Measurements from ENCODE around the gene PLA1A.
"Not testable (repeated sequence)": the region's sequence is repeated elsewhere in the genome, so short reads cannot be mapped to it uniquely, and the experiment has no call there.

PLA1A gene

GRCh38 chr3:119665954-119666559, 68.4 kb downstream of the PLA1A start:
- no peak for DNase-seq

- no peak for DNase-seq
These were observed 72.4 kb downstream of the PLA1A start for GRCh38 chr3:119669906-119670570.

- DNase-seq, result no peak
These were observed 75.1 kb downstream of the PLA1A start for GRCh38 chr3:119672776-119673175.

GRCh38 chr3:119673875-119674274, 76.2 kb downstream of the PLA1A start:
- DNase-seq, result no peak

- no peak for DNase-seq
These were observed 77.6 kb downstream of the PLA1A start for GRCh38 chr3:119675188-119675874.

GRCh38 chr3:119676020-119676419, 78.3 kb downstream of the PLA1A start:
- DNase-seq, result no peak

GRCh38 chr3:119676771-119677640, 79.3 kb downstream of the PLA1A start, which contains the start of gene COX17:
TSS of gene COX17 (minus strand) at chr3:119677406. CDS start at chr3:119677310, 96 bp downstream.
- DNase-seq, result peak; percentile 93

GRCh38 chr3:119677641-119677934, 79.9 kb downstream of the PLA1A start:
- no peak for DNase-seq

GRCh38 chr3:119678209-119678608, 80.5 kb downstream of the PLA1A start:
- not testable (repeated sequence) for DNase-seq
